SK-N-SH (cell line): ENCODE results near the gene ZBTB5. TPM values are rescaled to one million over a fixed set of nuclear protein-coding genes. Genes with fewer than 3 reads are reported as not detected.

Experiments used
- CTCF ChIA-PET: fragments of 300-600, 350-600 bp; formaldehyde crosslinking; extraction: SDS; loops from one replicate; lab custom pipeline; 2021; lab: Yijun Ruan, JAX
- POLR2A ChIA-PET: fragments of 350-600 bp; sonication (Branson Sonifier 250); formaldehyde crosslinking; extraction: SDS; loops from one replicate; lab custom pipeline; 2020; ENCODE audit warnings: antibody characterized with exemption, inconsistent platforms; lab: Yijun Ruan, JAX
- DNase-seq: peaks from one replicate; pipeline ENCODE4 v3.0.0; 2012
- H2AFZ ChIP-seq: fragments of 200-600 bp; sonication (generic); 2 replicates; pipeline ENCODE4 v1.8.1; 2016; ENCODE audit warnings: antibody characterized with exemption, mild to moderate bottlenecking, low read depth
- H3F3A ChIP-seq: fragments of 200-600 bp; sonication (generic); replicated peaks from 2 replicates; pipeline ENCODE3; 2016; ENCODE audit warnings: antibody characterized with exemption, mild to moderate bottlenecking; ENCODE audit not compliant: insufficient read depth
- H3K27ac ChIP-seq, 2 experiments: fragments of 200-500 bp in 1 of 2; fragments of 200-600 bp in 1 of 2; sonication (Bioruptor generic) in 1 of 2; sonication (generic), shearing (Covaris generic) in 1 of 2; 2 replicates each; pipeline versions ENCODE4 v1.5.1 to v1.6.1; 2014 to 2016; ENCODE audit warnings: low read depth in 2 of 2, inconsistent platforms in 1 of 2, low read length in 1 of 2, mild to moderate bottlenecking in 1 of 2, mixed read lengths in 1 of 2
- H3K27me3 ChIP-seq: fragments of 200-600 bp; sonication (generic), shearing (Covaris generic); 2 replicates; pipeline ENCODE4 v1.6.1; 2016; ENCODE audit warnings: mixed run types; ENCODE audit not compliant: insufficient read depth
- H3K36me3 ChIP-seq, 2 experiments: fragments of 200-500 bp in 1 of 2; fragments of 200-600 bp in 1 of 2; sonication (Bioruptor generic) in 1 of 2; sonication (generic) in 1 of 2; replicated peaks in 1 of 2; 2 replicates each; pipeline versions ENCODE3 to v1.5.1; 2014 to 2016; ENCODE audit warnings: low read length in 1 of 2, mild to moderate bottlenecking in 1 of 2; ENCODE audit not compliant: insufficient read depth in 2 of 2, control insufficient read depth in 1 of 2
- H3K4me1 ChIP-seq, 2 experiments: fragments of 200-500 bp in 1 of 2; fragments of 200-600 bp in 1 of 2; sonication (Bioruptor generic) in 1 of 2; sonication (generic), shearing (Covaris generic) in 1 of 2; 2 replicates each; pipeline versions ENCODE4 v1.5.1 to v1.6.1; 2014 to 2016; ENCODE audit warnings: low read depth in 1 of 2, low read length in 1 of 2, mixed run types in 1 of 2; ENCODE audit not compliant: insufficient read depth in 2 of 2, control insufficient read depth in 1 of 2
- H3K4me2 ChIP-seq: fragments of 200-600 bp; sonication (generic), shearing (Covaris generic); 2 replicates; pipeline ENCODE4 v1.6.1; 2017; ENCODE audit warnings: mixed run types
- H3K4me3 ChIP-seq, 2 experiments: fragments of 200-500 bp in 1 of 2; fragments of 200-600 bp in 1 of 2; sonication (Bioruptor generic) in 1 of 2; sonication (generic), shearing (Covaris generic) in 1 of 2; 2 replicates each; pipeline versions ENCODE4 v1.5.1 to v1.8.1; 2014 to 2016; ENCODE audit warnings: low read depth in 2 of 2, inconsistent platforms in 1 of 2, low read length in 1 of 2, mild to moderate bottlenecking in 1 of 2, mixed read lengths in 1 of 2, moderate library complexity in 1 of 2
- H3K79me2 ChIP-seq: fragments of 200-600 bp; sonication (generic); 2 replicates; pipeline ENCODE4 v1.8.1; 2017; ENCODE audit warnings: mild to moderate bottlenecking; ENCODE audit not compliant: insufficient read depth
- H3K9ac ChIP-seq: fragments of 200-600 bp; sonication (generic); 2 replicates; pipeline ENCODE4 v1.6.1; 2017; ENCODE audit warnings: mixed run types
- H3K9me2 ChIP-seq: fragments of 200-600 bp; sonication (generic); 2 replicates; pipeline ENCODE4 v1.6.1; 2017; ENCODE audit warnings: mixed run types
- H3K9me3 ChIP-seq: fragments of 200-600 bp; sonication (generic); 2 replicates; pipeline ENCODE4 v1.6.1; 2017; ENCODE audit warnings: mixed run types, mild to moderate bottlenecking, moderate library complexity
- H4K20me1 ChIP-seq: fragments of 200-600 bp; sonication (generic); 2 replicates; pipeline ENCODE4 v1.6.1; 2017; ENCODE audit warnings: mild to moderate bottlenecking, mixed run types; ENCODE audit not compliant: insufficient read depth
- CTCF ChIP-seq: fragments of 200-600 bp; sonication (generic); IDR thresholded peaks from 2 replicates; pipeline ENCODE4 v1.6.1; 2017; ENCODE audit warnings: antibody characterized with exemption, mild to moderate bottlenecking, moderate library complexity
- ELF1 ChIP-seq: IDR thresholded peaks from 2 replicates; pipeline ENCODE4 v1.4.0; 2012
- FOSL2 ChIP-seq: IDR thresholded peaks from 2 replicates; pipeline ENCODE4 v1.4.0; 2012; ENCODE audit warnings: low read depth, mild to moderate bottlenecking, moderate library complexity, borderline replicate concordance
- GATA2 ChIP-seq: sonication (generic); formaldehyde crosslinking; IDR thresholded peaks from 2 replicates; pipeline ENCODE4 v1.5.0; 2020; ENCODE audit warnings: mild to moderate bottlenecking, missing genetic modification reagents
- IRF3 ChIP-seq: fragments of 150-350 bp; IDR thresholded peaks from 2 replicates; pipeline ENCODE4 v1.6.1; 2016; ENCODE audit warnings: mild to moderate bottlenecking, low read depth, low read length
- JUND ChIP-seq: IDR thresholded peaks from 2 replicates; pipeline ENCODE4 v1.4.0; 2012
- MEF2A ChIP-seq: IDR thresholded peaks from 2 replicates; pipeline ENCODE4 v1.4.0; 2012; ENCODE audit warnings: low read depth, borderline replicate concordance
- MXI1 ChIP-seq: IDR thresholded peaks from 2 replicates; pipeline ENCODE4 v1.6.1; 2012; ENCODE audit warnings: mild to moderate bottlenecking, low read depth, low read length, improper control_type of control experiment
- NRF1 ChIP-seq: IDR thresholded peaks from 2 replicates; pipeline ENCODE4 v1.6.1; 2012; ENCODE audit warnings: low read depth, mild to moderate bottlenecking, low read length
- RAD21 ChIP-seq: IDR thresholded peaks from 2 replicates; pipeline ENCODE4 v1.6.1; 2012; ENCODE audit warnings: mild to moderate bottlenecking, low read length
- RCOR1 ChIP-seq: fragments of 150-350 bp; IDR thresholded peaks from 2 replicates; pipeline ENCODE4 v1.6.1; 2017; ENCODE audit warnings: antibody characterized with exemption, low read length
- REST ChIP-seq: IDR thresholded peaks from 2 replicates; pipeline ENCODE4 v1.6.1; 2012; ENCODE audit warnings: mild to moderate bottlenecking, low read depth, low read length, moderate library complexity
- SMC3 ChIP-seq: IDR thresholded peaks from 2 replicates; pipeline ENCODE4 v1.6.1; 2012; ENCODE audit warnings: low read depth, low read length, improper control_type of control experiment
- TAF1 ChIP-seq: IDR thresholded peaks from 2 replicates; pipeline ENCODE4 v1.6.1; 2012; ENCODE audit warnings: low read depth, mild to moderate bottlenecking, low read length, moderate library complexity, borderline replicate concordance
- TCF12 ChIP-seq: IDR thresholded peaks from 2 replicates; pipeline ENCODE4 v1.4.0; 2012
- USF1 ChIP-seq: IDR thresholded peaks from 2 replicates; pipeline ENCODE4 v1.4.0; 2012; ENCODE audit warnings: low read depth, borderline replicate concordance
- YY1 ChIP-seq: IDR thresholded peaks from 2 replicates; pipeline ENCODE4 v1.4.0; 2012; ENCODE audit warnings: low read depth, mild to moderate bottlenecking
- ZBTB33 ChIP-seq: IDR thresholded peaks from 2 replicates; pipeline ENCODE4 v1.4.0; 2012; ENCODE audit warnings: low read depth, borderline replicate concordance
- WGBS: methylation state at CpG from one replicate; pipeline ENCODE4 v1.1.6; 2017; ENCODE audit warnings: low lambda C conversion rate; 5-methylcytosine and 5-hydroxymethylcytosine counted together
- polyA plus RNA-seq, 3 experiments: library from polyadenylated mRNA; depleted of rRNA; stranded (reverse); fragments of >200 nt; gene quantifications; 2 replicates each; pipeline ENCODE4 v1.2.3, GENCODE V29; 2012

ZBTB5 gene
- polyA plus RNA-seq, 1 of the 3 experiments (the other 2 are of a cell fraction): 6.3 TPM

GRCh38 chr9:37413311-37413710 is 51.9 kb downstream of the ZBTB5 start:
- ChIA-PET POLR2A (no interaction called here), CTCF (interaction anchor here (0.6 to 1.9 kb wide), 4 partner anchors 9 to 963 kb away, joined by 3 to 7 read pairs (median 3); partner anchors contain the start of gene GRHPR)
- Histone ChIP-seq H3K9me2 (no peaks in the 10 kb centered on the region), H3K4me2 (no peak overlapping the region), H3K36me3 (no peaks in the 10 kb centered on the region), H3K9me3 (peaks cover under 1% of the 10 kb centered on the region; the same call in 1 of the 2 replicates), H3F3A (peaks cover 13% of the 10 kb centered on the region), H3K9ac (no peak overlapping the region), H3K4me1 (peaks cover 0 to 4% of the 10 kb centered on the region in 2 experiments; a peak in 2 of 4 replicates), H3K27ac (no peak overlapping the region), H3K27me3 (no peaks in the 10 kb centered on the region), H4K20me1 (no peaks in the 10 kb centered on the region), H2AFZ (no peak overlapping the region), H3K79me2 (no peaks in the 10 kb centered on the region), H3K4me3 (no peak overlapping the region)
- WGBS: 81% methylated on average over 4 of the region's 4 CpGs
- no peak for TF ChIP-seq GATA2 (CRISPR knock-in tag)
- TF ChIP-seq USF1: no peak
- no peak for TF ChIP-seq TAF1
- TF ChIP-seq FOSL2: no peak
- TF ChIP-seq NRF1: no peak
- no peak for TF ChIP-seq REST
- no peak for TF ChIP-seq ZBTB33
- TF ChIP-seq MEF2A: no peak
- TF ChIP-seq RCOR1: no peak
- no peak for TF ChIP-seq JUND
- TF ChIP-seq SMC3: no peak
- TF ChIP-seq YY1: no peak
- TF ChIP-seq TCF12: no peak
- TF ChIP-seq ELF1: no peak
- TF ChIP-seq RAD21: no peak
- no peak for TF ChIP-seq IRF3
- no peak for TF ChIP-seq CTCF
- TF ChIP-seq MXI1: no peak
- DNase-seq: no peak
